NCI-H128 (cell line): ENCODE data around the gene TMEM271.

Experiments
- DNase-seq: peaks from one replicate; lab custom pipeline; 2025; ENCODE audit not compliant: unreplicated experiment; lab: John Stamatoyannopoulos, UW

The TMEM271 gene

DNA sequence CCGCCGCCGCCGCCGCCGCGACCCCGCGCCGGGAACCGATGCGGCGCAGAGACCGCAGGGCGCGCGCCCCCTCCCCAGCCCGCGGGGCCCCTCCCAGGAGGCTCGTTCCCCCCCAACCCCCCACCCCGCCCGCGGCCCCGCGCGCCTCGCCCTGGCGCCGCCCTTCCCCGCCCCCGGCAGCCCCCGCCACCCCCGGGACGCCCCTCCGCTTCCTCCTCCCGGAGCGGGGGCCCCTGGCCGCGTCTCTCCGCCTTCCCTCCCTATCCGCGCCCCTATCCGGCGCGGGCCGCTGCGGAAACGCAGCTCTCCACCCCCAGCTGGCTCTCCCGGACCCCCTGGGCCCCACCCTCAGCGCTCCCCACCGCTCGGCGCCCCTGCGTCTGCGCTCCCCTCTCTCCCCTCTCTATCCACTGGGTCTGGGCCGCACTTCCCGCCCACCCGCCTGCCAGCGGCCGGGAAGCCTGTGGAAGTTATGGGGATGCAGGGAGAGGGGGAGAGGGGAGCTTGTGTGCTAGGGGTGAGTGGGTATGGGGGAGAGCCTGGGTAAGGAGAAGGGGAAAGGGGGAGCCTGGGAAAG lies at the start of gene TMEM271:
TMEM271 (minus strand) TSS at position 51 of the 577 bp plus-strand sequence. CDS start 233 bp downstream, outside the sequence.
- no peak for DNase-seq

- DNase-seq = no peak
Measured at GRCh38 chr4:625631-626161, 49.6 kb upstream of the TMEM271 start.

- no peak for DNase-seq
Measured at GRCh38 chr4:624705-625590, 48.9 kb upstream of the TMEM271 start, which contains the start of gene PDE6B. PDE6B (plus strand) TSS chr4:625573; CDS start chr4:625627, 54 bp downstream.

GRCh38 chr4:623914-624566 lies 47.9 kb upstream of the TMEM271 start:
- DNase-seq = no peak

GRCh38 chr4:622996-623913 lies 47.2 kb upstream of the TMEM271 start:
- DNase-seq = no peak

DNA sequence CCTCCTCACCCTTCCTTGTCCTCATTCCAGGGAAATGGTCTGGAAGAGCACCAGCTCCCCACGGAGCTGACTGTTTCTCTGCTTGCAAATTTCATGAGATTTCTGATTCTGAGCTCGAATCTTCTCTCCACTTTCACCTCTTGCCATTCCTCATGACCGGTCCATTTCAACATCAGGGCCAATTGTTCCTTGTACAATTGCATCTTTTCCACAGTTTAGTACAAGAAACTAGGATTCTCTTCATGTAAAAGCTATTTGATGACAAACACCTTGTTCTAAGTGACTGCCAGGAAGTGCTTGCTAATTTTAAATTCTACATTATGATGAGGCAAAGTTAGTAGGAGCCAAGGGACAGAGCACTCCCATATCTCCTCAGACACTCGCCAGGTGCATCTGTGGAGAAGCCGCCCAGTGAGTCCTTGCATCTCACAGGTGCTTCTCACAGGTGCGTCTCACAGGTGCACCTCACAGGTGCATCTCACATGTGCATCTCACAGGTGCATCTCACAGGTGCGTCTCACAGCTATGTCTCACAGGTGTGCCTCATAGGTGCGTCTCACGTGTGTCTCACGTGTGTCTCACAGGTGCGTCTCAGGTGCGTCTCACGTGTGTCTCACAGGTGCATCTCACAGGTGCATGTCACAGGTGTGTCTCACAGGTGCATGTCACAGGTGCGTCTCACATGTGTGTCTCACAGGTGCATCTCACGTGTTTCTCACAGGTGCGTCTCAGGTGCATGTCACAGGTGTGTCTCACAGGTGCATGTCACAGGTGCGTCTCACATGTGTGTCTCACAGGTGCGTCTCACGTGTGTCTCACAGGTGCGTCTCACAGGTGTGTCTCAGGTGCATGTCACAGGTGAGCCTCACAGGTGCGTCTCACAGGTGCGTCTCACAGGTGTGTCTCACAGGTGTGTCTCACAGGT lies 46.2 kb upstream of the TMEM271 start:
- DNase-seq = no peak

DNA sequence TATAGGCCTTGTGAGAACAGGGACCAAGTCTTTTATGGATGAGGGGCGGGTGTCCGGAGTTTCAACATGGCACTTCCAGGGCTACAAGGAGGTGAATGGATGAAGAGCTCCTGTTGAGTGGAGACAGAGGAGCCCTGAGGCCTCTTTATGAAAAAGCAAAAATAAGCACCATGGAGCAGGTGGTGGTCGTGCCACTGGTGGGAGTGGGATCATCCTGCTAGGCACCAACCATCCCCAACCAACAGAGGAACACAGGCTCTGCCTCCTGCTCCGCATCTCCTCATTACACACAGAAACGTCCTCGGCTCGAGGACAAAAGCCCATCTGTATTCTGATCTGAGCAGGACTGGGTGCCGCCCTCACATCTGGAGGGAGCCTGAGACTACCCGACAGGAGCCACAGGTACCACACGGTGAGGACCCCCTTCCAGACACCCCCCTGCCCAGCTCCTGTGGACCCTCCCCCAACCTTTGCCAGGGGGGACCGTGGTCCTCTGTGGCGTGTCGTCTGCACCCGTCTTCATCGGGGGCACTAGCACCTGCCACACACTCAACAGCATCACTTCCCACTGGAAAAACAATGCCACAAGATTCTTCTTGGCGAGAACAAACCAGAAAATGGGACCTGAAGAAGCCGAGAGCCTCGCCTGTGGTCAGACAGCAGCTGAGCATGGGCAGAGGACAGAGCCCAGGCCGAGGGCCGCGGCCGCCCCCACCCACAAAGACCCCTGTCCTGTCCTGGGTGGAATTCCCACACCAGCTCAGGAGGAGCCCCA lies 45.4 kb upstream of the TMEM271 start:
- no peak for DNase-seq

DNA sequence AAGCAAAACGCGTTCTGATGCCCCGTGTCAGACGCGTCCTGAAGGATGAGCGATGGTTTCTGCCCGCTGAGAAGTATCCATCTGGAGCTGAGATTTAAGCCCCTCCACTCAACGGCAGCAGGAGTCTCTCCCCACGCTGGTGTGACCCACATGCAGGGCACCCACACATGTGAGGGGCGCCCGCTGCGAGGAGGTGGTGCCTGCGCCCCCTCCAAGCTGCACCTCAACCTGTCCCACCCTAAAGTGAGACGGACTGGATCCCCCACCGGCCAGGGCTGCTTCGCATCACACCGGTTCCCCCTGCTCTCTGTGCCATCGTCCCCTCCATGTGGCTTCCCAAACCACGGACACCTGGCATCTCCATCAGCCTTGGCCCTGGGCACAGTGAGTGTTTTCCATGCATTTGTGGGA lies 44.8 kb upstream of the TMEM271 start:
- no peak for DNase-seq

DNA sequence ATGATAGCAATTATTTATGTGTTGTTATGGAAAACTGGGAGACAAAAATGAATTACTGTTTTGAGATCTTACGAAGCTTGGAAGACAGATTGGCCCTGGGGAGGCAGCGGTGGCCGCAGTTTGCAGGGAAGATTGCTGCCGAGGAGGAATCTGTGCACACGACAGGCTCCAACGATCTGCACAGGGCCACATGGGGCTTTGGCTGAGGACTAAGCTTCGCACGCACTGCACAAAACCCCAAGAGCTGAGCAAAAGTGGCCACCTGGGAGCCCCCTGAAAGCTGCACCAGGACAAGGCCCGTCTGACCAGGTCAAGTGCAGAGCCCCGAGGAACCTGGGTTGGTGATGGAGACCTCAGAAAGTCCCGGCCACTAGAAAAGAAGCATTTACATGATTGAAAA lies 44.1 kb upstream of the TMEM271 start:
- no peak for DNase-seq

DNA sequence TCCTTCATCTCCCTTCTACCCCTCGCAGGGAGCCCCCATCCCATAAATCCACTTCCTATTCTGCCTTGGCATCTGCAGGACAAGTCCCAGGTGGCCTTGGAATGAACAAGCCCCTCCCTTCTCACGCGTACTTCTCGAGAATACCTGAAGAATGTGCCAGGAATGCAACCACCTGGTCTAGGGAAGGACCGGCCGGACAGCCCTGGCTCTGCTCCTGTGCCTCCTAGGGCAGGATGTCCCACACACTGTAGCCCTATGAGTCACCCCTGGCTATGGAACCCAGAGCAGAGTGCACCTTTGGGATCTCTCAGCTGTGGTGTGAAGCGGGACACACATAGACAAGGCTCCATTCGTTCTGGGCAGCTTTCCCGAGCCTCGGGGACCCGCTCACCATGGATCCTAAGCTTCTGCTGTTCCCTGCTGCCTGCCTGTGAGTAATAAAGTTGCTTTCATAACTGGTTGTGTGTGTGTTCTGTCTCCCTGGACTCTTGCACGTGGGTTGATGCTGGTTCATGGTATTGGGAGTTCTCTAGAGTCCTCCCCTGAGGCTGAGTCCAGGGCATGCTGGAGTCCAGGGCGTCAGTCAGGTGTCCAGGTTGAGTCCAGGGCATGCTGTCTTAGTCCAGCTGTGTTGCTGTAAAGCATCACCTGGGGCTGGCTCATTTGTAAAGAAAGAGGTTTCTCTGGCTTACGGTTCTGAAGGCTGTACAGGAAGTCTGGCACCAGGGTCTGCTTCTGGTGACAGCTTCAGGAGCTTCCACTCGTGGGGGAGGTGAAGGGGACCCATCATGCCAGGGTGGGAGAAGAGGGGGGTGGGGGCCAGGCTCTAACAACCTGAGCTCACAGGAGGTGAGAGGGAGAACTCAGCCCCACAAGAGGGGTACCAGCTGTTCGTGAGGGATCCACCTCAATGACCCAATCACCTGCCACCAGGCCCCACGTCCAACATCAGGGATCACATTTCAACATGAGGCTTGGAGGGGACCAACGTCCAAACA lies 41.8 kb upstream of the TMEM271 start:
- no peak for DNase-seq

DNA sequence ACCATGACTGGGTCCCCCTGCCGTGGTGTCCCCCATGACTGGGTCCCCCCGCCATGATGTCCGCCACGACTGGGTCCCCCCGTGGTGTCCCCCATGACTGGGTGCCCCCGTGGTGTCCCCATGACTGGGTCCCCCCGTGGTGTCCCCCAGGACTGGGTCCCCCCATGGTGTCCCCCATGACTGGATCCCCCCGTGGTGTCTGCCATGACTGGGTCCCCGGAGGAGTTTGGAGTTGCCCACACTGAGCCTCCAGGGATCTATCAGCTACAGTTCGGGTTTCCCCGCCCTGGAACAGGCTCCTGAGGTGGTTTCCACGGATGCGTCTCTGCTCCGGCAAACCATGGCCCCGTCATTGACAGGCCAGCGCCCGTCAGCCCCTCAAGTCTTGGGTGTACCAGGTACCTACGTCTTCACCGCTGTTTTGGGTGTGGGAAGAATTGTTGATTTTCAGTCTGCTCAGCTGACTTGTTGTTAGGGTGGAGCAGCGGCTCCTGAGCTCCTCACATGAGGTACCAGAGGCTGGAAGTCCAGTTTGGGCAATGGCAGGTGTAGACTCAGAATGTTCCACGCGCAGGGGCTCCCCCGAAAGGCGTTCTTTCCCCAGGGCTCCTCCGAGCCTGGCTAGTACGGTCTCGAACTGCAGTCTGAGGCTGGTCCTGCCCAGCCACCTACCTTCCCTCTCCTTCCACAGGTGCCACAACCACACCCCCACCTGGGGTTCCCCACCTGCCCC lies 41.0 kb upstream of the TMEM271 start:
- no peak for DNase-seq

DNA sequence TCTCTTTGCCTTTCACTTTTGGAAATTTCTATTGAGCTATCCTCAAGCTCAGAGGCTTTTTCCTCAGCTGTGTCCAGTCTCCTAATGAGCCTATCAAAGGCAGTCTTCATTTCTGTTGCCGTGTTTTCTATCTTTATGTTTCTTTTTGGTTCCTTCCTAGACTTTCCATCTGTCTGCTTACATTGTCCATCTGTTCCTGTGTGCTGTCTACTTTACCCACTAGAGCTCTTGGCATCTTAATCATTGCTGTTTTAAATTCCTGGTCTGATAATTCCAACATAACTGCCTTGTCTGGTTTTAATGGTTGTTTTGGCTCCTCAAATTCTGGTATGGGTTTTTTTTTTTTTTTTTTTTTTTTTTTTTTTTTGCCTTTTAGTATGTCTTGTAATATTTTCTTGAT lies 40.0 kb upstream of the TMEM271 start:
- no peak for DNase-seq

- DNase-seq = no peak
Measured at GRCh38 chr4:613126-613525, 37.0 kb upstream of the TMEM271 start.

GRCh38 chr4:612749-613125 lies 36.6 kb upstream of the TMEM271 start:
- DNase-seq = no peak

DNA sequence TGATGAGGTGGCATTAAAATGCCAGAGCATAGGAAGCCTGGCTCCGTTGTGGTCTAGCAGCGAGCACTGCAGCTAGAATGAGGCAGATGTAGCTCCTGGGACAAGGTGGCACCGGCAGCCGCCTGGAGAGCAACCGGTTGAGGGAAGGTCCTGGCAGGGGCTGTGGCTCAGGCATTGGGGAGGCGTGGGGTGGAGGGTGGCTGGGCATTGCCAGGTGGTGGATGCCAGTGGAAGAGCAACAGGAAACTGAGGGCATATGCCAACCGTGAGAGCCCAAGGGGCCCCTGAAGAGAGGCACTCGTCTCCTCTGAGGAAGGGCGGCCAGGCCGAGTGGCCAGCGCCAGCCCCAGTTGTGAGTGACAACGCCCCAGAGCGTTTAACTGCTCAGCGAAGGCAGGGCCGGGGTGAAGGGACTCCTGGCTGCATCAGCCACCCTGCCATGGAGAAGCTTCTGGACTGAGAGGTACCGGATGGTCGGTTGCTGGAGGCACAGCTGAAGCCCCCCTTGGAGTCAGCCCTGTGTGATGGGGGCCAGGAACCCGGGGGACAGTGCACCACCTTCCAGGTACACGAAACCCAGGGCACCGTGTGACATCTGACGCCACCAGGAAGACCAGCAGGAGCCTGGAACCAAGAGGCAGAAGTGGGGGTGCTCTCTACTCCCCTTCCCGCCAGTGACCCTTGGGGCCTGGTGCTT lies 36.1 kb upstream of the TMEM271 start:
- DNase-seq = no peak
